Activated T-cell treated with anti-CD3 and anti-CD28 coated beads, Interleukin-2, amount 50 U/mL, for 4 hours (primary cell): ENCODE measurements around the gene ENSA. TPM values are rescaled to one million over a fixed set of nuclear protein-coding genes. Genes with fewer than 3 reads are reported as not detected.
"Not testable (repeated sequence)": the region's sequence is repeated elsewhere in the genome, so short reads cannot be mapped to it uniquely, and the experiment has no call there.

Experiments
- ATAC-seq, 2 donors: fragments of 200-7000 bp; cut with Tn5 transposase; one replicate each; pipeline ENCODE4 v1.10.0; 2021
- DNase-seq: peaks from one replicate; pipeline ENCODE4 v3.0.0-alpha.2; 2020
- H3K27me3 Mint-ChIP-seq: one replicate; pipeline ENCODE4 v1.8.0; 2021; ENCODE audit warnings: low read depth, mixed read lengths
- H3K36me3 Mint-ChIP-seq: one replicate; pipeline ENCODE4 v1.8.0; 2022; ENCODE audit warnings: mixed read lengths; ENCODE audit not compliant: insufficient read depth
- H3K4me1 Mint-ChIP-seq: one replicate; pipeline ENCODE4 v1.8.0; 2021; ENCODE audit warnings: low read depth, mixed read lengths
- H3K4me3 Mint-ChIP-seq: one replicate; pipeline ENCODE4 v1.8.0; 2021; ENCODE audit warnings: mild to moderate bottlenecking, moderate library complexity, mixed read lengths
- H3K9me3 Mint-ChIP-seq: one replicate; pipeline ENCODE4 v1.8.0; 2021; ENCODE audit warnings: mixed read lengths
- total RNA-seq, 3 donors: library from RNA; stranded (reverse); gene quantifications; one replicate each; pipeline ENCODE4 v1.2.1, GENCODE V29; 2021

ENSA gene
- 100 to 1,000 TPM; 221 to 224 (median 223) TPM for total RNA-seq

GRCh38 chr1:150629115-150629928 lies at the start of gene ENSA:
ENSA (minus strand) TSS chr1:150629612; CDS start chr1:150629470, 142 bp downstream.
- peaks cover 29% of the 10 kb centered on the region for H3K4me1 Mint-ChIP-seq
- H3K36me3 Mint-ChIP-seq: peaks cover 27% of the 10 kb centered on the region
- no peaks in the 10 kb centered on the region for H3K9me3 Mint-ChIP-seq
- ATAC-seq (peak; percentile 91 to 94), DNase-seq (peak; percentile 92)
- no peaks in the 10 kb centered on the region for H3K27me3 Mint-ChIP-seq
- H3K4me3 Mint-ChIP-seq: no peak within 1 kb of the TSS

- no peak for ATAC-seq
- Mint-ChIP-seq H3K9me3 (no peaks in the 10 kb centered on the region), H3K27me3 (no peaks in the 10 kb centered on the region), H3K4me3 (no peak overlapping the region), H3K4me1 (peaks cover 8% of the 10 kb centered on the region), H3K36me3 (peaks cover 8% of the 10 kb centered on the region)
- DNase-seq: no peak
Measured at GRCh38 chr1:150678988-150679387, 49.6 kb upstream of the ENSA start.

GRCh38 chr1:150674881-150675280 lies 45.5 kb upstream of the ENSA start:
- DNase-seq: no peak
- Mint-ChIP-seq H3K36me3 (peaks cover 7% of the 10 kb centered on the region), H3K27me3 (no peaks in the 10 kb centered on the region), H3K4me1 (peaks cover 4% of the 10 kb centered on the region), H3K4me3 (no peak overlapping the region), H3K9me3 (no peaks in the 10 kb centered on the region)
- no peak for ATAC-seq

GRCh38 chr1:150663321-150663720 lies 33.9 kb upstream of the ENSA start:
- H3K27me3 Mint-ChIP-seq: no peaks in the 10 kb centered on the region
- ATAC-seq (no peak), DNase-seq (no peak)
- H3K4me3 Mint-ChIP-seq: no peak overlapping the region
- H3K4me1 Mint-ChIP-seq: peaks cover 2% of the 10 kb centered on the region
- H3K9me3 Mint-ChIP-seq: no peaks in the 10 kb centered on the region
- H3K36me3 Mint-ChIP-seq: peaks cover 22% of the 10 kb centered on the region

GRCh38 chr1:150662811-150663210 lies 33.4 kb upstream of the ENSA start:
- H3K9me3 Mint-ChIP-seq: no peaks in the 10 kb centered on the region
- no peaks in the 10 kb centered on the region for H3K27me3 Mint-ChIP-seq
- peaks cover 25% of the 10 kb centered on the region for H3K36me3 Mint-ChIP-seq
- H3K4me3 Mint-ChIP-seq: no peak overlapping the region
- H3K4me1 Mint-ChIP-seq: peaks cover 2% of the 10 kb centered on the region
- ATAC-seq (no peak), DNase-seq (no peak)

- no peaks in the 10 kb centered on the region for H3K27me3 Mint-ChIP-seq
- H3K4me1 Mint-ChIP-seq: peaks cover 2% of the 10 kb centered on the region
- no peak for ATAC-seq
- H3K36me3 Mint-ChIP-seq: peaks cover 28% of the 10 kb centered on the region
- no peak overlapping the region for H3K4me3 Mint-ChIP-seq
- no peak for DNase-seq
- no peaks in the 10 kb centered on the region for H3K9me3 Mint-ChIP-seq
Measured at GRCh38 chr1:150661156-150661555, 31.7 kb upstream of the ENSA start.

- H3K4me3 Mint-ChIP-seq: no peak overlapping the region
- peaks cover under 1% of the 10 kb centered on the region for H3K4me1 Mint-ChIP-seq
- H3K27me3 Mint-ChIP-seq: no peaks in the 10 kb centered on the region
- H3K9me3 Mint-ChIP-seq: no peaks in the 10 kb centered on the region
- DNase-seq (no peak), ATAC-seq (no peak)
- peaks cover 30% of the 10 kb centered on the region for H3K36me3 Mint-ChIP-seq
Measured at GRCh38 chr1:150660584-150660983, 31.2 kb upstream of the ENSA start.

GRCh38 chr1:150657064-150657463 lies 27.7 kb upstream of the ENSA start:
- H3K4me1 Mint-ChIP-seq, ATAC-seq, DNase-seq, H3K4me3 Mint-ChIP-seq, H3K9me3 Mint-ChIP-seq, H3K27me3 Mint-ChIP-seq: not testable (repeated sequence)
- peaks cover 25% of the 10 kb centered on the region for H3K36me3 Mint-ChIP-seq

- not testable (repeated sequence) for ATAC-seq, H3K4me3 Mint-ChIP-seq, H3K27me3 Mint-ChIP-seq, H3K9me3 Mint-ChIP-seq, DNase-seq, H3K4me1 Mint-ChIP-seq
- peaks cover 17% of the 10 kb centered on the region for H3K36me3 Mint-ChIP-seq
Measured at GRCh38 chr1:150654635-150655034, 25.2 kb upstream of the ENSA start.

GRCh38 chr1:150650193-150650592 lies 20.8 kb upstream of the ENSA start:
- H3K9me3 Mint-ChIP-seq: no peaks in the 10 kb centered on the region
- peaks cover 26% of the 10 kb centered on the region for H3K36me3 Mint-ChIP-seq
- ATAC-seq (no peak), DNase-seq (no peak)
- no peak overlapping the region for H3K4me3 Mint-ChIP-seq
- H3K4me1 Mint-ChIP-seq: no peaks in the 10 kb centered on the region
- no peaks in the 10 kb centered on the region for H3K27me3 Mint-ChIP-seq

- Mint-ChIP-seq H3K27me3 (no peaks in the 10 kb centered on the region), H3K9me3 (no peaks in the 10 kb centered on the region), H3K4me3 (no peak overlapping the region), H3K4me1 (no peaks in the 10 kb centered on the region), H3K36me3 (peaks cover 26% of the 10 kb centered on the region)
- DNase-seq (no peak), ATAC-seq (no peak)
Measured at GRCh38 chr1:150649441-150650075, 20.1 kb upstream of the ENSA start.

- Mint-ChIP-seq H3K27me3 (no peaks in the 10 kb centered on the region), H3K9me3 (no peaks in the 10 kb centered on the region), H3K4me3 (no peak overlapping the region), H3K36me3 (peaks cover 10% of the 10 kb centered on the region), H3K4me1 (no peaks in the 10 kb centered on the region)
- DNase-seq (no peak), ATAC-seq (no peak)
Measured at GRCh38 chr1:150642296-150642695, 12.9 kb upstream of the ENSA start.

GRCh38 chr1:150641126-150641815 lies 11.9 kb upstream of the ENSA start:
- H3K4me3 Mint-ChIP-seq, H3K4me1 Mint-ChIP-seq, ATAC-seq, H3K9me3 Mint-ChIP-seq, DNase-seq, H3K27me3 Mint-ChIP-seq, H3K36me3 Mint-ChIP-seq: not testable (repeated sequence)

GRCh38 chr1:150638430-150638829 lies 9.0 kb upstream of the ENSA start:
- not testable (repeated sequence) for H3K4me3 Mint-ChIP-seq, H3K36me3 Mint-ChIP-seq

More at GRCh38 chr1:150638430-150638829, 9.0 kb upstream of the ENSA start:
- not testable (repeated sequence) for H3K4me1 Mint-ChIP-seq, ATAC-seq, H3K27me3 Mint-ChIP-seq, H3K9me3 Mint-ChIP-seq, DNase-seq
